Hypothalamus (tissue), 51 donors: ENCODE results near the gene IFI27L2.

Experiments used
- DNase-seq, 51 donors: peaks; one replicate each; lab custom pipeline; 2025; lab: John Stamatoyannopoulos, UW

The IFI27L2 gene

DNA sequence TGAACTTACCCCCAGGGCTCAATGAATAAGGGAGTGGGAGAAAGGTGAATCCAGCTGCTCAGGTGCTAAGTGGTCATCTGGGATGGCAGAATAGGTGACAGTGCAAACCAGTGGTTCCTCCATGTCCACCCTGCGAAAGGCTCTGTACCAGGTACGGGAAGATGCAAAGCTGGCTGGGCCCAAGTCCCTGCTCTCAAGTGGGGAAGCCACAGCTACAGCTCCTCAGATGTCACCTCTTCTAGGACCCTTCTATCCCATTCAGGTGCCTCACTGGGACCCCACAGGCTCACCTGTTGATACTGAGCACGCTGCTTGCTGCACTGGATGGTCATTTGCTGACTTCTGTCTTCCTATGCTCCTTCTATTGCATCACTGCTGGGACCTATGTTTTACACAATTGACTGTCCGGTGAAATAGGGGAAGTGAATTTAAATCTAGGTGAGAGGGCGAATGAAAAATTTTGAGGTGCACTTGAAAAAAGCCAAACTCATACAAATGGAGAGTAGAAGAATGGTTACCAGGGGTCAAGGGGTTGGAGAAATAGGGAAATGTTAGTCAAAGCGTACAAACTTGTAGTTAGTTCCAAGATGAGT, 24.4 kb upstream of the IFI27L2 start:
- no peak for DNase-seq

GRCh38 chr14:94152676-94153075, 23.3 kb upstream of the IFI27L2 start:
- DNase-seq: no peak

DNA sequence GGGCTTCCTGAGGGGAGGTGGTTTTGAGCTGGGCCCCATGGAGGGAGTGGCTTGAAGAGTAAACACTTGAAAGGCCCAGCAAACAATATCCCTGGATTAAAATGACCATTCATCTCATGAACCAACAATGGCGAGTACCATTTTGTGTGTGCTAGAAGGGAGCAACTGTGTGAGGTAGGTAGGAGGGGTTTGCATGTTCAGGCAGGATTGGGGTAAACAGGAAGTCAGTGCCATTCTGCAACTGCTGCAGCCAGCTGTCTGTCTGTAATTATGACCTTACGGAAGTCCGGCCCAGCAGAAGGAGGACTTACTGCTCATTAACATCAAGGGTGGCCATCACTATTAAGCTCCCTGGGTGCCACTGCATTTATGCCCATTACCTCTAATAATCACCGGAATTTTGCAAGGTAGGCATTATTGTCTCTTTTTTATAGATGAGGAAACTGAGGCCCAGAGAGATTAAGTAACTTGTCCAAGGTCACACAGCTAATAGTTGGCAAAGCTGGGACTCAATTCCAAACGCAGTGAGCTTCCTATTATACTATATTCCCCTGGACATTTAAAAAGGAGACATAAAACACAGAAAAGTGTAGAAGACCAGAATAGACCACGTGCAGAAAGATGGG, 16.6 kb upstream of the IFI27L2 start:
- no peak for DNase-seq

DNA sequence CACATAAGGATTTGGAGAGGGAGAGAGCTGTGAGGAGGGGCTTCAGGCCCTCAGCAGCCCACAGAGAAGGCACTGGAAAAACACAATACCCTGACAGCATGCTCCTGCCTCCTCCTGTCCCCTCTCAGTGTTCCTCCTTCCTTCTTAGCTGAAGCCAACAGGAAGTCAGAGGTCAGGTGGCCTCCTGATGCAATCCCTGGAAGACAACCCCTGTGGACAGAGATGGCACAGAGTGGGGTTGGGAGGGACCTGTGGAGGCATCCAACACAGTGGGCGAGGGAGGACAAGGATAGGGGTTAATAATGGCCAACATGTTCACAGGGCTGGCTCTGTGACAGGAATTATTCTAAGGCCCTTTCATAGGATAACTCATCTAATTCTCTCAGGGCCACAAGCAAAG, 15.4 kb upstream of the IFI27L2 start:
- no peak for DNase-seq

- DNase-seq: no peak
Measured at GRCh38 chr14:94143711-94144110, 14.3 kb upstream of the IFI27L2 start.

DNA sequence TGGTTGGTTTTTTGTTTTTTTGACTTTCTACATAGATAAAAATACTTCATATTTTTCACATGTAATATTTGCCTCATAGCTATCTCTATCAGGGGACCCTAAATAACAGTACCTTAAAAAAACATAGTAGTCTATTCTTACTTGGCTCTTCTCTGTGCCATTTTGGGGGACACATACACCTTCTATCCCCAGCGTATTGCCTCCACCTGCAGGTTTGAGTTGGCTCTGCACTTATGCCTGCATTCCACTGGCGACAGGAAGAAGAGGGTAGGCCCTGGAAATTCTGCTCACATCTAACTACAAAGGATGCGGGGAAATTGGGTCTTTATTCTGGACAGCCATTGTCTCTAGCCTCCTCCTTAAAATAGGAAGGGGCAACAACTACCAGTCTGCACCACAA, 13.8 kb upstream of the IFI27L2 start:
- no peak for DNase-seq

GRCh38 chr14:94142836-94143235, 13.4 kb upstream of the IFI27L2 start:
- no peak for DNase-seq

- DNase-seq: no peak
Measured at GRCh38 chr14:94142247-94142646, 12.8 kb upstream of the IFI27L2 start.

DNA sequence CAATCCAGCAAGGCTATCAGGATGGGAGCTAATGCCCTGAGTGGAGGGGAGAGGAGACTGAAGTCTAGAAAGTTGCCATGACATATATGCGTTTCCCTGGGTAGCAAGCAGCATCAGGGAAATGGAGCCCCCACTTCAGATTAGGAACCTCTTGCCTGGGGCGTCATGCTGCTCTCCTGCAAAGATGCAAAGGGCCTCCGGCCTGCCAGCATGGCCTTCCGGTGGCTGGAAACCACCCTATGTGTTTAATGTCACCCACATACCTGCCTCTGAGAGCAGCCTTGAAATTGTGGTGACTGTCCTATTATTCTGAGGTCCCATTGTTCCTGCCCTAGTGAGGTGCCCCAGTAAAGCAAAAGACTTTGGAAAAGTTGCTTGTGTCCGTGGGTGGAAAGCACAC, 10.0 kb upstream of the IFI27L2 start:
- no peak for DNase-seq

DNA sequence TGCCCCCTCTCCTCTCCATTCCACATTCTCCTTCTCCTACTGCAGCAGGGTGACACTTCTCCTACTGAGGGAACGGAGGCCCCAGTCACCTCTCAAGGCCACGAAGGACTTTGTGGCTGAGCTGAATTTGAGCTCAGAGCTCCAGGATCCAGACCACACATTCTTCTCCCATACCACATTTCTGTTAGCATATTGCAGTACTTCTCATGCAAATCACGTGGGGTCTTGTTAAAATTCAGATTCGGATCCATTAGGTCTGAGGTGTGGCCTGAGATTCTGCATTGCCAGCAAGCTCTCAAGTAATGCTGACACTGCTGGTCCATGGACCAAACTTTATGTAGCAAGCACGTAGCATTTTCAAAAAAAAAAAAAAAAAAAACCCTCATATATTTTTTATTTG, 9.6 kb upstream of the IFI27L2 start:
- no peak for DNase-seq

DNA sequence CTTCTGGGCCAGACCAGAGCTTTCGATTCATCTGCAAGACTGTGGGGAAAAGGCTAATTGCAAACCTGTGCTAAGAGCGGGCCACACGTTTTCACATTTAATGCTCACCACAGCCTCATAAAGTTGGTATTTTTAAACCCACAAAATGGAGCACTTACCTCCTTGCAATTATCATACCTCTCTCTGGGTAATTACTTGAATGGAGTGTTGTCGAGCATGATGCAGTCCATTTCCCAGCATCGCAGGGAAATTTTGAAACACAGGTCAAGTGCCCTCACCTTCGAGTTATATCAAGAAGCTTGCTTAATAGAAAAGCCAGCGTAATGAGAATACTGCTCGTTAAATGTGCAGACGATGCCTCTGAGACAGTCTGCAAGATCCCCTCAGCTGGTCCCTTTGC, 8.8 kb upstream of the IFI27L2 start:
- no peak for DNase-seq

GRCh38 chr14:94136575-94137331, 7.3 kb upstream of the IFI27L2 start:
- peak; percentile 19 to 93 (median 73) for DNase-seq

DNA sequence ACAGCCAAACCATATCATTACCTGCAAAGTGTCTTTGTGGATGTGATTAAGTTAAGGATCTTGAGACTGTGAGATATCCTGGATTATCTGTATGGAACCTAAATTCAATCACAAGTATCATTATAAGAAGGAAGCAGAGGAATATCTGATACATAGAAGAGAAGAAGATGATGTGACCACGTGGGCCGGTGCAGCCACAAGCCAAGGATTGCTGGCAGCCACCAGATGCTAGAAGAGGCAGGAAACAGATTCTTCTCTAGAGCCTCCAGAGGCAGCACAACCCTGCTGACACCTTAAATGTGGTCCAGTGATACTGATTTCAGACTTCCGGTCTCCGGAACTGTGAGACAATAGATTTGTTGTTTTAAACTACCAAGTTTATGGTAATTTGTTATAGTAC, 6.1 kb upstream of the IFI27L2 start:
- no peak for DNase-seq

GRCh38 chr14:94132285-94132887, 3.0 kb upstream of the IFI27L2 start:
- peak in 26 of 51 donors; percentile 6 to 83 (median 34) for DNase-seq

DNA sequence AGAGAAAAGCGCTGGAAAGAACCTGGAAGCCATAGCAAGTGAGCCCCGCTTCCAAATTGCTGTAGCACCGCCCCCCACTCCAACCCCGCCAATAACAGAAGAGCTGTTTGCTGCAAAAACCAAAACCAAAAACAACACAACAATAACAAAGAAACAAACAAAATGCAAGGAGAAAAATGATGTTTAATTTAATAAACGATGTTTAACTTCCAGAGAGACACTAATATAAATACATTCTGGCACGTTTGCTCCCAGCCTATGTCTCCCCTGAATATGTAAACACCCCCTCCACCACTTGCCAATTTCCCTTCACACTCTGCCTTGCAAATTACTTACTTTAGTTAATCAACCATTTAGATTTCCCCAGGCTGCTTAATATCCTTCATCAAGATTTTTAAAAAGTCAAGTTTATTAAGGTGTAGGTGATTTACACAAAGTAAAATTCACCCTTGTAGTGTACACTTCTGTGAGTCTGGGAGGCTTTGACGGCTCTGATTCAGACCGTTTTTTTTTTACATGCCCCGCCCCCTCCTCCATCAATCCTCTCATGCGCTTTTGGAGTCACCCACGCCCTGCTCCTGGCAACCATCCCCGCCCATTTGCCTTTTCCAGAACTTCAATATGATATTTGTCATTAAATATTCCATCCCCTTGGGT, 482 bp upstream of the IFI27L2 start:
- peak in 13 of 51 donors; percentile 11 to 62 (median 23) for DNase-seq

GRCh38 chr14:94128216-94128839, 1.1 kb downstream of the IFI27L2 start:
- DNase-seq: no peak

- no peak for DNase-seq
Measured at GRCh38 chr14:94127330-94127729, 2.1 kb downstream of the IFI27L2 start.

- no peak for DNase-seq
Measured at GRCh38 chr14:94126800-94127199, 2.6 kb downstream of the IFI27L2 start.

DNA sequence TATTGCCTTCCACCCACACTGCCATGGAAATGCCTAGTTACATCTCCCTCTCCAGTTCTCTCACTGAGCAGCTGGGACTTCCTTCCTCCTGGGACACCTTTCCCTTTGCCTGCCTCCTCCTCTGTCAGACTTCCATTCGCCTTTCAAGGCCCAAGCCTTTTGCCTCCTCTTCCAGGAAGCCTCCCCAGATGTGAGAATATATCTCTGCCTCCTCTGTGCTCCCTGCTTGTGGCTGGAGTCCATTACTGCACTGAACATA, 3.1 kb downstream of the IFI27L2 start:
- DNase-seq: no peak

- DNase-seq: no peak
Measured at GRCh38 chr14:94125659-94126418, 3.6 kb downstream of the IFI27L2 start.
